ENCODE data around the gene PTPRK. TPM values are rescaled to one million over a fixed set of nuclear protein-coding genes. Genes with fewer than 3 reads are reported as not detected.

PTPRK gene
- total and polyA plus RNA-seq, 10 of the 15 experiments (the other 5 are each of a cell fraction or from before 2014, with no cell fraction given), result 0.23 to 1.9 (median 0.55) TPM

DNA sequence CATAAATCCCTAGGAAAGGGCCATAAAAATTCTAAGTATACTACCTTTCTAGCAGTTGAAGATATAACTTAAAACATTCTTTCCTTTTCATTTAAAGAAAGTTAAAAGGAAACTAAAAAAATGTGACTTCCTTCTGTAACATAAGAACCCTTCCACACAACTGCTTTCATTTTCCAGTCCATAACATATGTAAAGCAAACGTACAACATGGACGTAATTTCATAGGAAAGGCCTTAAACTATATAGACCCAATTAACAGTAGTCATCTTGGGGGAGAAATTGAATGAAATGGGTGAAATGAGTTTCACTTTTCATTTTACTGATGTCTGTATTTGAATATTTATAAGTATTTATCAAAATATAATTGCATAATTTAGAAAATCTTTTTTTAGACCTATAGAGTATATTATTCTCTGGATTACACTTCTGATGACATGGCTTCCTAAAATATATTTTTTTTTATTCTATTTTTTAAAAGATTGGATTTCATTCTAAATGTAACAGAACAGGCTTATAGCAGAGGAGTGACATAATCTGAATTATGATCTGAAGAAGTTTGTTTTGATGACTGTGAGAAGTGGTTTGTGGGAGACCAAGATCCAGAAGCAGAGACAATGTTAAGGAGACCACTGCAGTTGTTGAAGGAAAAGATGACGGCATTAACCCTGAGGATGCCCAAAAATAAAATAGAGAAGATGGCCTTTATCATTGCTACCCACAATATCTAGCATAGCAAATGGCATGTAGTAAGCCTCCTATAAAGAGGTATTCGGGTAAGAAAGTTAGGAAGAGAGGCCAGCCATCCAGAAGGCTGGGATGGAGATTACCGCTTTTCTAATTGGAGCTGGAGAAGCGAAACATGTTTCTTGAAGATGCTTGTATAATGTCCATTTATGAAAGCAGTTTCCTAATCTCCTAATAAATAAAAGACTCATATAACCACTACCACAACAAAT, 260.4 kb downstream of the PTPRK start:
- Histone ChIP-seq H3K36me3 (ENCODE audit: control insufficient read depth in 2 of 2, insufficient read depth in 2 of 2, low read length in 1 of 2) (no peaks in the 10 kb centered on the region), H3K4me1 (ENCODE audit: control insufficient read depth, insufficient read depth, low read length) (0 out of 2 replicates have a peak, but pooled peaks cover 3% of the 10 kb centered on the region), H3K27ac (ENCODE audit: control insufficient read depth, insufficient read depth) (no peak overlapping the region), H3K4me3 (0 out of 2 replicates have a peak overlapping the region, but pooled peaks have one; percentile 20), H3K9me3 (replicated peaks; ENCODE audit: control insufficient read depth, insufficient read depth, low read length) (no peaks in the 10 kb centered on the region), H3K79me2 (ENCODE audit: control insufficient read depth, insufficient read depth, low read length) (no peaks in the 10 kb centered on the region), H3K4me2 (ENCODE audit: control insufficient read depth, insufficient read depth) (0 out of 2 replicates have a peak overlapping the region, but pooled peaks have one; percentile 28), H4K20me1 (ENCODE audit: control insufficient read depth, insufficient read depth) (no peaks in the 10 kb centered on the region), H3K27me3 (replicated peaks in 1 of 2; ENCODE audit: control insufficient read depth in 2 of 2, insufficient read depth in 2 of 2, low read length in 1 of 2) (no peaks in the 10 kb centered on the region), H2AFZ (ENCODE audit: control insufficient read depth, low read depth, low read length) (no peak overlapping the region; the same call in 1 of the 2 replicates), H3K9ac (ENCODE audit: control insufficient read depth, insufficient read depth, low read length) (no peak overlapping the region)
- intact Hi-C loops (cut with micrococcal nuclease; ENCODE audit: unreplicated experiment), result no loop called here
- DNase-seq (ENCODE audit: low read depth, low spot score) (no peak), FAIRE-seq (no peak), ATAC-seq (peak; percentile 77)
- BruUV-seq (replicated peaks), result no TSS peak
- POLR2A ChIA-PET, result no interaction called here
- CTCF ChIA-PET, result interaction anchor here (0.7 to 0.9 kb wide), 2 partner anchors 9 to 15 kb away, joined by 3 read pairs; no protein-coding TSS in a partner anchor
- 39% methylated on average over 6 of the region's 6 CpGs for WGBS (ENCODE audit: insufficient coverage, insufficient replicate concordance, low lambda C conversion rate, missing lambda C conversion rate)
- SMC1A ChIA-PET (ENCODE audit: uncharacterized antibody, unreplicated experiment), result no interaction called here
- RAD21 ChIA-PET (ENCODE audit: unreplicated experiment), result no interaction called here
- in situ Hi-C loops (cut with MboI), result no loop called here
- no peak for TF ChIP-seq ZNF274 (IDR thresholded peaks at IDR 0.05; ENCODE audit: insufficient read depth, insufficient read length)
- no peak for TF ChIP-seq BRCA1 (IDR thresholded peaks at IDR 0.05; ENCODE audit: low read depth, low read length)
- TF ChIP-seq NFYA (IDR thresholded peaks at IDR 0.05; ENCODE audit: borderline replicate concordance, low read depth, low read length), result no peak
- TF ChIP-seq, protein P1, sequence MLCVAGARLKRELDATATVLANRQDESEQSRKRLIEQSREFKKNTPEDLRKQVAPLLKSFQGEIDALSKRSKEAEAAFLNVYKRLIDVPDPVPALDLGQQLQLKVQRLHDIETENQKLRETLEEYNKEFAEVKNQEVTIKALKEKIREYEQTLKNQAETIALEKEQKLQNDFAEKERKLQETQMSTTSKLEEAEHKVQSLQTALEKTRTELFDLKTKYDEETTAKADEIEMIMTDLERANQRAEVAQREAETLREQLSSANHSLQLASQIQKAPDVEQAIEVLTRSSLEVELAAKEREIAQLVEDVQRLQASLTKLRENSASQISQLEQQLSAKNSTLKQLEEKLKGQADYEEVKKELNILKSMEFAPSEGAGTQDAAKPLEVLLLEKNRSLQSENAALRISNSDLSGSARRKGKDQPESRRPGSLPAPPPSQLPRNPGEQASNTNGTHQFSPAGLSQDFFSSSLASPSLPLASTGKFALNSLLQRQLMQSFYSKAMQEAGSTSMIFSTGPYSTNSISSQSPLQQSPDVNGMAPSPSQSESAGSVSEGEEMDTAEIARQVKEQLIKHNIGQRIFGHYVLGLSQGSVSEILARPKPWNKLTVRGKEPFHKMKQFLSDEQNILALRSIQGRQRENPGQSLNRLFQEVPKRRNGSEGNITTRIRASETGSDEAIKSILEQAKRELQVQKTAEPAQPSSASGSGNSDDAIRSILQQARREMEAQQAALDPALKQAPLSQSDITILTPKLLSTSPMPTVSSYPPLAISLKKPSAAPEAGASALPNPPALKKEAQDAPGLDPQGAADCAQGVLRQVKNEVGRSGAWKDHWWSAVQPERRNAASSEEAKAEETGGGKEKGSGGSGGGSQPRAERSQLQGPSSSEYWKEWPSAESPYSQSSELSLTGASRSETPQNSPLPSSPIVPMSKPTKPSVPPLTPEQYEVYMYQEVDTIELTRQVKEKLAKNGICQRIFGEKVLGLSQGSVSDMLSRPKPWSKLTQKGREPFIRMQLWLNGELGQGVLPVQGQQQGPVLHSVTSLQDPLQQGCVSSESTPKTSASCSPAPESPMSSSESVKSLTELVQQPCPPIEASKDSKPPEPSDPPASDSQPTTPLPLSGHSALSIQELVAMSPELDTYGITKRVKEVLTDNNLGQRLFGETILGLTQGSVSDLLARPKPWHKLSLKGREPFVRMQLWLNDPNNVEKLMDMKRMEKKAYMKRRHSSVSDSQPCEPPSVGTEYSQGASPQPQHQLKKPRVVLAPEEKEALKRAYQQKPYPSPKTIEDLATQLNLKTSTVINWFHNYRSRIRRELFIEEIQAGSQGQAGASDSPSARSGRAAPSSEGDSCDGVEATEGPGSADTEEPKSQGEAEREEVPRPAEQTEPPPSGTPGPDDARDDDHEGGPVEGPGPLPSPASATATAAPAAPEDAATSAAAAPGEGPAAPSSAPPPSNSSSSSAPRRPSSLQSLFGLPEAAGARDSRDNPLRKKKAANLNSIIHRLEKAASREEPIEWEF (IDR thresholded peaks at IDR 0.05; ENCODE audit: insufficient replicate concordance, low read depth, low read length), result no peak
- no peak for TF ChIP-seq RFX5 (IDR thresholded peaks at IDR 0.05; ENCODE audit: low read depth, low read length)
- no peak for TF ChIP-seq CHD4 (IDR thresholded peaks at IDR 0.05)
- no peak for TF ChIP-seq CHD2 (IDR thresholded peaks at IDR 0.05; ENCODE audit: borderline replicate concordance, low read depth, low read length)
- no peak for TF ChIP-seq NFYB (IDR thresholded peaks at IDR 0.05; ENCODE audit: insufficient read depth, low read depth, low read length)
- TF ChIP-seq SRF (IDR thresholded peaks at IDR 0.05; ENCODE audit: low read depth in 2 of 2, low read length in 2 of 2), result no peak
- no peak for TF ChIP-seq SKIL (IDR thresholded peaks at IDR 0.05; ENCODE audit: low read depth, poor library complexity, severe bottlenecking)
- no peak for TF ChIP-seq SREBF2 (IDR thresholded peaks at IDR 0.05; ENCODE audit: low read length)
- no peak for TF ChIP-seq IRF4 (IDR thresholded peaks at IDR 0.05; ENCODE audit: low read depth, low read length)

Measured in GM12878 (cell line).